Kidney (tissue), 14 donors: ENCODE measurements around the gene LBH. TPM values are rescaled to one million over a fixed set of nuclear protein-coding genes. Genes with fewer than 3 reads are reported as not detected.

Experiments used
- DNase-seq, 5 donors: peaks; one replicate each; pipeline ENCODE4 v3.0.0-alpha.2; 2013 to 2020
- FAIRE-seq: peaks from 2 replicates; lab custom pipeline; 2012; peaks lifted over from hg19 to GRCh38; lab: Jason Lieb, UNC
- H3K27ac ChIP-seq, 2 donors: one replicate each; pipeline ENCODE4 v1.7.0; 2013; ENCODE audit warnings: low read depth in 2 of 2, low read length in 2 of 2, inconsistent platforms in 1 of 2
- H3K27me3 ChIP-seq: one replicate; pipeline ENCODE4 v1.7.1; 2013; ENCODE audit warnings: low read length, inconsistent platforms; ENCODE audit not compliant: control insufficient read depth, insufficient read depth
- H3K36me3 ChIP-seq, 3 donors: one replicate each; pipeline versions ENCODE4 v1.7.0 to v1.7.1; 2013; ENCODE audit warnings: low read length in 3 of 3, control low read depth in 1 of 3, inconsistent platforms in 1 of 3; ENCODE audit not compliant: insufficient read depth in 3 of 3, control insufficient read depth in 2 of 3
- H3K4me1 ChIP-seq, 3 donors: one replicate each; pipeline versions ENCODE4 v1.7.0 to v1.7.1; 2013; ENCODE audit warnings: low read length in 3 of 3, inconsistent platforms in 1 of 3, low read depth in 1 of 3; ENCODE audit not compliant: control insufficient read depth in 2 of 3, insufficient read depth in 2 of 3
- H3K4me3 ChIP-seq, 3 donors: one replicate each; pipeline versions ENCODE4 v1.7.0 to v1.8.1; 2013; ENCODE audit warnings: low read length in 3 of 3, control low read depth in 1 of 3, inconsistent platforms in 1 of 3
- H3K9ac ChIP-seq, 3 donors: one replicate each; pipeline versions ENCODE4 v1.7.0 to v1.7.1; 2013; ENCODE audit warnings: low read length in 3 of 3, control low read depth in 1 of 3, inconsistent platforms in 1 of 3
- H3K9me3 ChIP-seq, 3 donors: one replicate each; pipeline versions ENCODE4 v1.7.0 to v1.7.1; 2013; ENCODE audit warnings: low read length in 3 of 3, control low read depth in 1 of 3, inconsistent platforms in 1 of 3; ENCODE audit not compliant: control insufficient read depth in 2 of 3, insufficient read depth in 1 of 3
- CTCF ChIP-seq: IDR thresholded peaks from 3 replicates; pipeline ENCODE4 v1.5.1; 2012; ENCODE audit warnings: mild to moderate bottlenecking, moderate library complexity, borderline replicate concordance; ENCODE audit not compliant: insufficient read depth; ENCODE audit errors: extremely low read depth
- intact Hi-C: fragments of 100-400 bp; cut with DNase I; formaldehyde crosslinking; loops from one replicate; pipeline ENCODE4 v1.11.1; 2022
- polyA plus RNA-seq: library from polyadenylated mRNA; stranded (reverse); fragments of 350-450 nt; fragmentation: Illumina TruSeq; extraction: RNeasy Lipid Tissue Mini Kit (QIAGEN cat#74804); gene quantifications from one replicate; pipeline ENCODE4 v1.2.3, GENCODE V29; 2014; ENCODE audit warnings: low read depth, low replicate concordance; ENCODE audit not compliant: insufficient read depth
- total RNA-seq: library from RNA; stranded (reverse); fragmentation: NEBNext Ultra II Directional; extraction: Animal tissue kit (Norgen Biotek cat#: 25700); gene quantifications from one replicate; pipeline ENCODE4 v1.2.1, GENCODE V29; 2021
- donor health status: control.
- donor health status: control.
- donor health status: control.
- donor health status: control.
- donor health status: control.
- donor health status: DM: yes; HTN: yes; CAD: no.
- donor health status: Normal renal cell carcinoma (clear cell type).

The LBH gene
- total and polyA plus RNA-seq, 2 donors from 2014 or later = 27.2 to 81.9 TPM

GRCh38 chr2:30232801-30233130 lies 1.4 kb downstream of the LBH start:
- peaks cover 0 to 22% (median 4%) of the 10 kb centered on the region in 3 donors for H3K4me1 ChIP-seq
- intact Hi-C loops = no loop called here
- H3K27me3 ChIP-seq = no peaks in the 10 kb centered on the region
- peak overlapping the region; percentile 60 to 80 (median 78) for H3K4me3 ChIP-seq
- TF ChIP-seq CTCF = no peak
- DNase-seq (peak in 3 of 5 donors; percentile 65 to 73 (median 71)), FAIRE-seq (no peak)
- peaks cover 0 to 4% (median 3%) of the 10 kb centered on the region in 3 donors for H3K36me3 ChIP-seq
- peak overlapping the region; percentile 59 to 79 (median 68) for H3K9ac ChIP-seq
- no peaks in the 10 kb centered on the region for H3K9me3 ChIP-seq
- peak overlapping the region; percentile 85 to 94 for H3K27ac ChIP-seq

- Histone ChIP-seq H3K9ac (peak overlapping the region; percentile 39 to 79 (median 59)), H3K36me3 (peaks cover 0 to 7% (median 3%) of the 10 kb centered on the region in 3 donors), H3K27me3 (no peaks in the 10 kb centered on the region), H3K4me1 (peaks cover 0 to 23% (median 4%) of the 10 kb centered on the region in 3 donors), H3K4me3 (peak overlapping the region; percentile 60 to 80 (median 78)), H3K27ac (peak overlapping the region in 1 of 2 donors; percentile 33), H3K9me3 (no peaks in the 10 kb centered on the region)
- no peak for TF ChIP-seq CTCF
- no peak for FAIRE-seq
- DNase-seq = peak in 2 of 5 donors; percentile 33 to 58
- intact Hi-C loops = no loop called here
These were observed 2.1 kb downstream of the LBH start for GRCh38 chr2:30233271-30234009.

- Histone ChIP-seq H3K9me3 (no peaks in the 10 kb centered on the region), H3K4me1 (peaks cover 0 to 27% (median 4%) of the 10 kb centered on the region in 3 donors), H3K4me3 (peak overlapping the region; percentile 60 to 80 (median 78)), H3K9ac (peak overlapping the region in 1 of 3 donors; percentile 9), H3K36me3 (peaks cover 0 to 7% (median 3%) of the 10 kb centered on the region in 3 donors), H3K27me3 (no peaks in the 10 kb centered on the region), H3K27ac (peak overlapping the region; percentile 10 to 33)
- DNase-seq (peak in 4 of 5 donors; percentile 67 to 88 (median 76)), FAIRE-seq (no peak)
- intact Hi-C loops = no loop called here
- no peak for TF ChIP-seq CTCF
These were observed 3.0 kb downstream of the LBH start for GRCh38 chr2:30234180-30234971.
